ENCODE results near the gene CSF3R. TPM values are rescaled to one million over a fixed set of nuclear protein-coding genes. Genes with fewer than 3 reads are reported as not detected.
"Not testable (repeated sequence)": the region's sequence is repeated elsewhere in the genome, so short reads cannot be mapped to it uniquely, and the experiment has no call there.

Gene CSF3R
- total RNA-seq, 2 donors from 2014 or later = 3.9 to 17.0 TPM

GRCh38 chr1:36487906-36488305 is 5.2 kb upstream of the CSF3R start:
- 81% methylated on average over 3 of the region's 3 CpGs for WGBS
- Histone ChIP-seq H3K36me3 (no peaks in the 10 kb centered on the region), H3K9me3 (no peaks in the 10 kb centered on the region), H3K27me3 (replicated peaks; ENCODE audit: insufficient read depth) (no peaks in the 10 kb centered on the region), H3K27ac (no peak overlapping the region), H3K4me1 (replicated peaks) (no peaks in the 10 kb centered on the region), H3K4me3 (no peak overlapping the region)
- no peak for DNase-seq (ENCODE audit: low spot score)
- intact Hi-C loops (cut with DNase I) = no loop called here
- TF ChIP-seq POLR2AphosphoS5 (IDR thresholded peaks at IDR 0.05) (no peak), POLR2A (IDR thresholded peaks at IDR 0.05) (no peak), CTCF (IDR thresholded peaks at IDR 0.05) (no peak)

- intact Hi-C loops (cut with DNase I); H3K27ac ChIP-seq; H3K9me3 ChIP-seq; H3K27me3 ChIP-seq (replicated peaks; ENCODE audit: insufficient read depth); H3K4me1 ChIP-seq (replicated peaks); H3K36me3 ChIP-seq; H3K4me3 ChIP-seq; DNase-seq (ENCODE audit: low spot score): not testable (repeated sequence)
- WGBS = 90% methylated on average over 9 of the region's 9 CpGs
These were observed 4.6 kb upstream of the CSF3R start for GRCh38 chr1:36487336-36487725.

- 52% methylated on average over 17 of the region's 17 CpGs for WGBS
- Histone ChIP-seq H3K27ac (no peak overlapping the region), H3K9me3 (no peaks in the 10 kb centered on the region), H3K4me3 (no peak overlapping the region), H3K27me3 (replicated peaks; ENCODE audit: insufficient read depth) (no peaks in the 10 kb centered on the region), H3K4me1 (replicated peaks) (no peaks in the 10 kb centered on the region), H3K36me3 (no peaks in the 10 kb centered on the region)
- intact Hi-C loops (cut with DNase I) = no loop called here
- TF ChIP-seq POLR2A (IDR thresholded peaks at IDR 0.05) (no peak), POLR2AphosphoS5 (IDR thresholded peaks at IDR 0.05) (no peak), CTCF (IDR thresholded peaks at IDR 0.05) (no peak)
- no peak for DNase-seq (ENCODE audit: low spot score)
These were observed 4.0 kb upstream of the CSF3R start for GRCh38 chr1:36486439-36487335.

- Histone ChIP-seq H3K36me3 (no peaks in the 10 kb centered on the region), H3K27ac (no peak overlapping the region), H3K9me3 (no peaks in the 10 kb centered on the region), H3K4me3 (no peak overlapping the region), H3K27me3 (replicated peaks; ENCODE audit: insufficient read depth) (no peaks in the 10 kb centered on the region), H3K4me1 (replicated peaks) (no peaks in the 10 kb centered on the region)
- WGBS = 96% methylated on average over 2 of the region's 2 CpGs
- intact Hi-C loops (cut with DNase I) = no loop called here
- DNase-seq (ENCODE audit: low spot score) = no peak
- TF ChIP-seq CTCF (IDR thresholded peaks at IDR 0.05) (no peak), POLR2A (IDR thresholded peaks at IDR 0.05) (no peak), POLR2AphosphoS5 (IDR thresholded peaks at IDR 0.05) (no peak)
These were observed 3.4 kb upstream of the CSF3R start for GRCh38 chr1:36486093-36486438.

GRCh38 chr1:36484099-36484498 is 1.4 kb upstream of the CSF3R start:
- TF ChIP-seq POLR2AphosphoS5 (IDR thresholded peaks at IDR 0.05) = no peak
- no peak for TF ChIP-seq POLR2A (IDR thresholded peaks at IDR 0.05)
- TF ChIP-seq CTCF (IDR thresholded peaks at IDR 0.05) = no peak
- Histone ChIP-seq H3K9me3 (no peaks in the 10 kb centered on the region), H3K27me3 (replicated peaks; ENCODE audit: insufficient read depth) (no peaks in the 10 kb centered on the region), H3K4me1 (replicated peaks) (no peaks in the 10 kb centered on the region), H3K4me3 (no peak overlapping the region), H3K36me3 (no peaks in the 10 kb centered on the region), H3K27ac (no peak overlapping the region)
- no peak for DNase-seq (ENCODE audit: low spot score)
- 97% methylated on average over 2 of the region's 2 CpGs for WGBS
- intact Hi-C loops (cut with DNase I) = no loop called here

Measured in prostate gland (tissue), 2 donors.